Measurements from ENCODE around the gene SLC22A24. TPM values are rescaled to one million over a fixed set of nuclear protein-coding genes. Genes with fewer than 3 reads are reported as not detected.
"Not testable (repeated sequence)": the region's sequence is repeated elsewhere in the genome, so short reads cannot be mapped to it uniquely, and the experiment has no call there.

The SLC22A24 gene
- total RNA-seq, result not detected

DNA sequence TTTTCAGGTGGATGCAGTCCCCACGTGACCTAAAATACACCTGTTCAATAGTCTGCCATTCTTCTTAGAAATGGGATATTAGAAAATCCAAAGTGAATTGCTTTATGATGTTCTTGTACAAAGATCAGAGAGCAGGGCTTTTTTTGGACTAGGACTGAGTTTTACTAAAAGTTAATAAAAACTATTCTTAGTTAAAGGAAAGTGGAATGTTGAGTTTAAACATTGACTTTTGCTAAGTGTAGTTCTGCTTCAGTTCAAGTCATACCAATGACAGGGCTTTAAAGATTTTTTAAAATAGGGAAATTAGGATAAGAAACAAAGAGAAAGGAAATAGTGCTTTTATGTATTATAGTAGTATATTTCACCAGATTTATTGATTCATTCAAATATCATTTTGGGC, at the start of gene SLC22A24:
SLC22A24 (minus strand) TSS at position 101 of the 400 bp plus-strand sequence. CDS start 442 bp downstream, outside the sequence.
- no peak for DNase-seq

DNA sequence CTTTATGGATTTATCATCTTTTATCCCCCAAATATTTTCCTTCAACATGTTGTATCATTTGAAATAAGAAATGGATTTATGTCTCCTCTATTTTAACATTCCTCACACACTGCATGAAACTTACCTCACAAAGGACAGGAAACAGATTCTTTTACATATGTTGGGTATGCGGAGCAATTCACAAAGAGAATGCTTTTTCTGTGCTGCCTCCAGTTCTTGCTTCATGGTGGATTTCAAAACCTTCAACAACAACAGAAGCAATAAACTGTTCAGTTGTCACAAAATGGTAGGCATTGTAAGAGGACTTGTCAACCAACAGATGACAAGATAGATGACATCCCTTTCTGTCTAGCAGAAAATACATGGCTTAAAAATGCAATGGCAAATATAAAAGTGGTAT, 36.5 kb upstream of the SLC22A24 start:
- no peak for DNase-seq

DNA sequence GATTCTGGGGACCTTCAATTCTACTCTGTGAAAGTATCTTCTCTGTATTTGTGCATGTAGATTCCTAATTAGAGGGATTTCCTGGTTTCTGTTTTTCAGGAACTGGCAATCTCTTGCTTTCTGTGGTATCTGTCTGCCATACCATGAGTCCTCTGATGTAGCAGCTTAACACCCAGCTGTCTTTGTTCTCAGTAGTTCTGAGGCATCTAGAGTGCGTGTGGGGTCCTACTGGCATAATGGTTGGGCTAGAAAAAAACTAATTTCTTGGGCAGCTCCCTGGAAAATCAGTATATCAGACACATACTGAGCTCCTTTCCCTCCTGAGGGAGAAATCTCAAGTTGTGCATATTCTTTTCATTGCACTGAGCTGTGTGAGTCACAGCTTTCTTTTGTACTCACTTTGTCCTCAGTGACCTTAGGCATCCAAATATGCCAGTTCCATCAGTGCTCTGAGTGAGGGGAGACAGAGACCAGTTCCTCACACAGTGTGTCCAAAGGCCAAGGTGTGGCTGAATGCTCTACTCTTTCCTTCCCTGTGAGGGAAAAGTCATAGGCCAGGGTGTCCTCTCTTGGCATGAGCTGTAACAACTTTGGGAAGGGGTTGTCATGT, 35.5 kb upstream of the SLC22A24 start:
- DNase-seq, result no peak

GRCh38 chr11:63177872-63178271, 33.9 kb upstream of the SLC22A24 start:
- DNase-seq, result no peak

DNA sequence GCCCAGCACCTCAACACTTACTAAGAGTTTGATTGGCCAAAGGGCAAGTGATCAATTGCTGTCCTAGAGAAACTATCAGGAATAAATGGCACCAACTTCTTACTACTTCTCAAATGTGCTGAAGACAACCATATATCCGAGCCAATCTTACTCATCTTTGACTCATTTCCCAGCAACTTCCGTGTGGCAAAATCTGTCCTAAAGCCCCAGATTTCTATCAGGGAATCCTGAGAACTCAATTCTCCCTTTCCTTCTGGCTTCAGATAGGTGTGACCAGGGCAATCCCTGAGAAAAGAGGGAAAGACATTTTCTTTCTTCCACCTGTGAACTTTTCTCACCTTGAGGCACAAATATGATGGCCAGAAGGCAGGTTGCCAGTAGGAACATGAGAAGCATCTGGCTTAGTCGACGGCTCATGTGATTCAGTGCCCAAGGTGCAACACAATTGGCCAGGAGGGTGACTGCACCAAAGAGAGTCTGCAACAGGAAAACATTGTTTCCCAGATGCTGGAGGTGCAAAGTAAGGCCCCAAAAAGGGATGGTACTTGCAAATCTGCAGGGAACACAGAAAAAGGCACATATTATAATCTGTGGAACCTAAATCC, 21.8 kb upstream of the SLC22A24 start:
- no peak for DNase-seq

- DNase-seq, result no peak
Measured at GRCh38 chr11:63155794-63156193, 11.8 kb upstream of the SLC22A24 start.

DNA sequence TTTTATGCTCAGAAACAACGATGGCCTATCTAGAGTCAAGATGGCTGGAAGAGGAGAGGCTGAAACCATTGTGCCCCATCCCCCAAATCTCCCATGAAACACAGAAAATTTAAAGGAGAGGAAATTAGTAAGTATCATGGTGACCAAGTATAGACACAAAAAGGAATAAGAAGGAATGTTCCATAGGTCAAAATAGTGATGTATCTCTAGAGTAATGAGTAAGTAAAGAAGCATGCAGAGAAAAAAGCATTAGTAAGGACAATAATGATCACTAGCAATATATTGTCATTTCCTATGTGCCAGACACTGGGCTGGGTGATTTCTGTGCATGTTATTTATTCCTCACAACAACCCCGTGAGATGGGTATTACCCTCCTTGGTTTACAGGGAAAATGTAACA, 2.6 kb upstream of the SLC22A24 start:
- no peak for DNase-seq

DNA sequence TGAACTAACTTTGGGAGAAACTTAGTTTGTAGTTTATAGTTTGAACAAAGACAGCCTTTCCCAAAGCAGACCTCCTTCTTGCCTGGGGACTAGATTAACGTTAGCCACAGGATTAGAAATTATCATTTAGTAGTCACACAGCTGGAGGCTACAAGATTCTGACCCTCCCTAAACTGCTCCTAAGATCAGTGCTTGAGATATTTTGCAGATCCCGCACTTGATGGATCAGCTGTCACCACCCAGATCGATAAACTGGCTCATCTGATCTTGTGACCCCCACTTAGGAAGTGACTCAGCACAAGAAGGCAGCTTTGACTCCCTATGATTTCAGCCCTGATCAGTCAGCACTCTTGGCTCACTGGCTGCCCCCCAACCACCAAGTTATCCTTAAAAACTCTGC, 1.6 kb downstream of the SLC22A24 start:
- DNase-seq, result no peak

DNA sequence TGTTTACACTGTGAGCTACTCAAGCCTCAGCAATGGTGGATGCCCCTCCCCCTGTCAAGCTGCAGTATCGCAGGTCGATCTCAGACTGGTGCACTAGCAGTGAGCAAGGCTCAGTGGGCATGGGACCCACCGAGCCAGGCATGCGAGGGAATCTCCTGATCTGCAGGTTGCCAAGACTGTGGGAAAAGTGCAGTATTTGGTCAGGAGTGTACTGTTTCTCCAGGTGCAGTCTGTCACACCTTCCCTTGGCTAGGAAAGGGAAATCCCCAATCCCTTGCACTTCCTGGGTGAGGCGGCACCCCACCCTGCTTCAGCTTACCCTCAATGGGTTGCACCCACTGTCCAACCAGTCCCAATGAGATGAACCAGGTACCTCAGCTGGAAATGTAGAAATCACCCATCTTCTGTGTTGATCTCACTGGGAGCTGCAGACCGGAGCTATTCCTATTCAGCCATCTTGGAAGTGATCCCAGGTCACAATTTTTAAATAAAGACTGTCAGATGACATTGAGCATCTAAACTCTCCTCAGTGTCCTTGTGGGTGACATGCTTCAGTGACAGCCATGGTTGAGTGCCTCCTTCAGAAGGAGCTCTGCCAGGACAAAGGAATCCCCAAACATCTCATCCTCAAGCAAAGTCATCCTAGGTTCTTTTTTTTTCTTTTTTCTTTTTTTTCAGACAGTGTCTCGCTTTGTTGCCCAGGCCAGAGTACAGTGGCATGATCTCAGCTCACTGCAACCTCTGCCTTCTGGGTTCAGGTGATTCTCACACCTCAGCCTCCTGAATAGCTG, 10.8 kb downstream of the SLC22A24 start:
- no peak for DNase-seq

DNA sequence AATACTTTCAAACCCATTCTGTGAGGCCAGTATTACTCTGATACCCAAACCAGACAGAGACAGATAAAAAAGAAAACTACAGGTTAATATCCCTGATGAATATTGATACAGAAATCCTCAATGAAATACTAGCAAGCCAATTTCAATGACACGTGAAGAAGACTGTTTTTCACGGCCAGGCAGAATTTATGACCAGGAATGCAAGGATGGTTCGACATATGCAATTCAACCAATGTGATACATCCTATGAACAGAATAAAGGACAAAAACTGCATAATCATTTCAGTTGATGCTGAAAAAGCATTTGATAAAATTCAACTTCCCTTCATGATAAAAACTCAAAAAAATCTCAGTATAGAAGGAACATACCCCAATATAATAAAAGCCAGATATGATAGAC, 44.5 kb downstream of the SLC22A24 start:
- no peak for DNase-seq

DNA sequence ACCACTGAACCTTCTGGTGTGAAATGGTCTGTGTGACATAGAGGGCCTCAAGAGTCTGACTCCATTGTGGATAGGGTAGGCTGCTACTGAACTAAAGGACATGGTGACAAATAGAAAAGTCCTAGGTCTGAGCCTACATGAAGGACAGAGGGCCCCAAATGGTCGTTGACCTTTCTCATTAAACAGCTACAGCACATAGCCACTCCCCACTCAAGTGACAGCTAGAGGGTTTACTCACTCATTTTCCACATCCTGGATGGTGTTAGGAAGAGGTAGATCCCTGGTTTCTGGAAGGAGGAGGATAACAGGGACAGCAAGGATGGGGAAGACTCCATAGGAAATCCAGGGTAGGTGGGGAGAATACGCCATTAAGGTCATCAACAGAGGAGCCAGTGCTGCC, 63.3 kb downstream of the SLC22A24 start:
- no peak for DNase-seq

DNA sequence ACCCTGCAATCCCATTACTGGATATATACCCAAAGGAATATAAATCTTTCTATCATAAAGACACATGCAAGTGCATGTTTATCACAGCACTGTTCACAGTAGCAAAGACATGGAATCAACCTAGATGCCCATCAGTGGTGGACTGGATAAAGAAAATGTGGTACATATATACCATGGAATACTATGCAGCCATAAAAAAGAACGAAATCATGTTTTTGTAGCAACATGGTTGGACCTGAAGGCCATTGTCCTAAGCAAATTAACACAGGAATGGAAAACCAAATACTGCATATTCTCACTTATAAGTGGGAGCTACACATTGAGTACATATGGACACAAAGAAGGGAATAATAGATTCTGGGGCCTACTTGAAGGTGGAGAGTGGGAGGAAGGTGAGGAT, 97.8 kb downstream of the SLC22A24 start:
- not testable (repeated sequence) for DNase-seq

- no peak for DNase-seq
Measured at GRCh38 chr11:63042596-63042995, 101.4 kb downstream of the SLC22A24 start.

DNA sequence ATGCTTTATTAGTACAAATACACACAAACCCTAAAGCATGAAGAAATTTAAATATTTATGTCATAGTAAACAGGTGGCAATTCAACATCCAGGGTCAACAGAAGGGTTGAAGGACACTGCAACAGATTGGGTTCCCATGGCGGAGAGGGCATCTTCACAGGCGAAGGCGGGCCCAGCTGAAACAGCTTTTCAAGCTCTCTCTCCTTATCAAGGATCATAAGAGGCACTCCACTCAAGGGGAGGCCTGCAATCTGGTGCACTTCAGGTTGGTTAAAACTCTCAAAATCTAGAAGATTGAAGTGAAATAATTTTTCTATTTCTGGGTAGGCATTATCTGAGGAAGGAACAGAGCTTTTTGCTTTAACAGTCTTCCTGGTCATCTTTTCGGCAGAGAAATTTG, 111.6 kb downstream of the SLC22A24 start:
- no peak for DNase-seq

Other genes starting within 250 kb of the SLC22A24 start
- gene CHRM1, start 222.9 kb downstream of the SLC22A24 start, total RNA-seq, result 12.3 TPM
- 8.4 TPM for gene SLC22A6, start 159.3 kb downstream of the SLC22A24 start, total RNA-seq
- 1.2 TPM for gene SLC22A8, start 128.4 kb downstream of the SLC22A24 start, total RNA-seq
- under 0.01 TPM for gene SLC22A25, start 99.4 kb upstream of the SLC22A24 start, total RNA-seq
- not detected for gene SLC22A9, start 225.6 kb upstream of the SLC22A24 start, total RNA-seq